Loucy (cell line): ENCODE measurements around the gene TMEM167A.

Experiments used
- CTCF ChIP-seq: fragments of 200-600 bp; sonication (generic); conservative IDR thresholded peaks from 2 replicates; pipeline ENCODE4 v1.5.1; 2014; ENCODE audit warnings: mild to moderate bottlenecking, antibody characterized with exemption, low read length
- EZH2phosphoT487 ChIP-seq: fragments of 200-600 bp; IDR thresholded peaks from 2 replicates; pipeline ENCODE4 v1.6.1; 2018; ENCODE audit warnings: antibody characterized with exemption, mild to moderate bottlenecking, moderate library complexity, borderline replicate concordance

- TF ChIP-seq CTCF = no peak
- TF ChIP-seq EZH2phosphoT487 = no peak
Measured at GRCh38 chr5:83118471-83118870, 41.3 kb upstream of the TMEM167A start.
